ENCODE measurements around the gene GCKR. TPM values are rescaled to one million over a fixed set of nuclear protein-coding genes. Genes with fewer than 3 reads are reported as not detected.
A peak's percentile ranks its signal among the peaks of the same experiment; 100 is the strongest.

GCKR gene
- total and polyA plus RNA-seq, 2 of the 13 experiments (the other 11 are each of a cell fraction or from before 2014, with no cell fraction given), result 15.2 to 48.3 TPM

- Histone ChIP-seq H3K4me3 (replicated peaks in 1 of 3; ENCODE audit: insufficient read depth in 1 of 3, low read depth in 2 of 3, low read length in 3 of 3) (no peak overlapping the region), H3K9me3 (ENCODE audit: low read length) (no peaks in the 10 kb centered on the region), H3K36me3 (replicated peaks in 1 of 2; ENCODE audit: control insufficient read depth in 1 of 2, insufficient read depth in 2 of 2, low read length in 2 of 2) (peaks cover 11 to 49% of the 10 kb centered on the region in 2 experiments; a peak in 4 of 5 replicates), H3K27me3 (ENCODE audit: control insufficient read depth in 1 of 2, insufficient read depth in 2 of 2, low read length in 2 of 2) (no peaks in the 10 kb centered on the region), H3K79me2 (ENCODE audit: insufficient read depth, low read length) (no peaks in the 10 kb centered on the region), H3K4me1 (ENCODE audit: insufficient read depth, low read length) (no peaks in the 10 kb centered on the region), H3K27ac (ENCODE audit: extremely low read length, insufficient read depth, low read length) (no peak overlapping the region), H2AFZ (ENCODE audit: low read length) (no peak overlapping the region), H3K4me2 (ENCODE audit: low read depth, low read length) (no peak overlapping the region), H3K9ac (ENCODE audit: insufficient read depth, low read depth, low read length) (no peak overlapping the region), H4K20me1 (ENCODE audit: insufficient read depth, low read length) (no peaks in the 10 kb centered on the region)
- WGBS (ENCODE audit: low lambda C conversion rate), result 100% methylated on average over 1 of the region's 1 CpG
- ChIA-PET POLR2A (no interaction called here), CTCF (ENCODE audit: low intra/inter-chr PET ratio, low total read pairs) (no interaction called here)
- ATAC-seq (no peak), FAIRE-seq (peak; percentile 40), DNase-seq (ENCODE audit: low spot score) (no peak)
- TF ChIP-seq HOXD1 (CRISPR knock-in tag; IDR thresholded peaks at IDR 0.05), result no peak
- TF ChIP-seq LBX2 (CRISPR knock-in tag; IDR thresholded peaks at IDR 0.05; ENCODE audit: borderline replicate concordance), result no peak
- no peak for TF ChIP-seq ZNF430 (CRISPR knock-in tag; IDR thresholded peaks at IDR 0.05)
- TF ChIP-seq RBFOX2 (IDR thresholded peaks at IDR 0.05; ENCODE audit: low read depth, low read length), result no peak
- no peak for TF ChIP-seq GMEB1 (CRISPR knock-in tag; IDR thresholded peaks at IDR 0.05; ENCODE audit: borderline replicate concordance)
- TF ChIP-seq CENPBD1 (CRISPR knock-in tag; IDR thresholded peaks at IDR 0.05; ENCODE audit: borderline replicate concordance, low read depth), result no peak
- TF ChIP-seq ZSCAN30 (CRISPR knock-in tag; IDR thresholded peaks at IDR 0.05), result no peak
- TF ChIP-seq ELK4 (CRISPR knock-in tag; IDR thresholded peaks at IDR 0.05; ENCODE audit: borderline replicate concordance), result no peak
- no peak for TF ChIP-seq ZBTB3 (CRISPR knock-in tag; IDR thresholded peaks at IDR 0.05; ENCODE audit: borderline replicate concordance, low read depth)
- no peak for TF ChIP-seq ZNF704 (CRISPR knock-in tag; IDR thresholded peaks at IDR 0.05; ENCODE audit: borderline replicate concordance)
- TF ChIP-seq NFE2L1 (CRISPR knock-in tag; IDR thresholded peaks at IDR 0.05; ENCODE audit: borderline replicate concordance), result no peak
- TF ChIP-seq PREB (CRISPR knock-in tag; IDR thresholded peaks at IDR 0.05), result no peak
- no peak for TF ChIP-seq ZNF558 (CRISPR knock-in tag; IDR thresholded peaks at IDR 0.05; ENCODE audit: borderline replicate concordance)
- TF ChIP-seq IKZF4 (CRISPR knock-in tag; IDR thresholded peaks at IDR 0.05; ENCODE audit: borderline replicate concordance, low read depth, not compliant biosample characterization), result no peak
- TF ChIP-seq CENPX (CRISPR knock-in tag; IDR thresholded peaks at IDR 0.05), result no peak
- no peak for TF ChIP-seq CBFB (CRISPR knock-in tag; IDR thresholded peaks at IDR 0.05)
- no TSS peak for BruUV-seq (replicated peaks)
- in situ Hi-C loops (cut with HindIII; ENCODE audit: extremely low pct_ligation_motif_present, low pct_unique_long_range_greater_than_20kb) (no loop called here), intact Hi-C loops (cut with micrococcal nuclease; ENCODE audit: unreplicated experiment) (no loop called here)
Observed at GRCh38 chr2:27451095-27451494, 45.5 kb upstream of the GCKR start.

Measured in HepG2 (cell line).